ENCODE measurements around the gene IDNK.

DNA sequence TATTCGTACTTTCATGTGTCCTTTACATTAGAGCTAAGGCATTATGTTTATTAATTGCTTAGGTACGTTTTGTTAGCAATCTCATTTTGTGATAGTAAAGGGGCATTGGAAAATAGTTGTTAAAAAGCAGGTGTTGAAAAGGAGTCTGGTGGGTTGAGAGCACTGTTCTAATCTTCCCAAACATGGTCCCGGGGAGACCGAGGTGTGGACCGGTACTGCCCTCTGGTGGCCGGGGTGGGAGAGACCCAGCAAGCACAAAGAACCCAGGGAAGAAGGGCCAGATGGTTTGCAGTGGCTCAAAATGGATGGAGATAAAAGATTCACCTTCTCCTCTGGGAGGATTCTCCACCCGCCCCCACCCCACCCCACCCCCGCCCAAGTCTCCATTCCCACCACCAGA lies 26.1 kb downstream of the IDNK start:
- TF ChIP-seq, protein P1, sequence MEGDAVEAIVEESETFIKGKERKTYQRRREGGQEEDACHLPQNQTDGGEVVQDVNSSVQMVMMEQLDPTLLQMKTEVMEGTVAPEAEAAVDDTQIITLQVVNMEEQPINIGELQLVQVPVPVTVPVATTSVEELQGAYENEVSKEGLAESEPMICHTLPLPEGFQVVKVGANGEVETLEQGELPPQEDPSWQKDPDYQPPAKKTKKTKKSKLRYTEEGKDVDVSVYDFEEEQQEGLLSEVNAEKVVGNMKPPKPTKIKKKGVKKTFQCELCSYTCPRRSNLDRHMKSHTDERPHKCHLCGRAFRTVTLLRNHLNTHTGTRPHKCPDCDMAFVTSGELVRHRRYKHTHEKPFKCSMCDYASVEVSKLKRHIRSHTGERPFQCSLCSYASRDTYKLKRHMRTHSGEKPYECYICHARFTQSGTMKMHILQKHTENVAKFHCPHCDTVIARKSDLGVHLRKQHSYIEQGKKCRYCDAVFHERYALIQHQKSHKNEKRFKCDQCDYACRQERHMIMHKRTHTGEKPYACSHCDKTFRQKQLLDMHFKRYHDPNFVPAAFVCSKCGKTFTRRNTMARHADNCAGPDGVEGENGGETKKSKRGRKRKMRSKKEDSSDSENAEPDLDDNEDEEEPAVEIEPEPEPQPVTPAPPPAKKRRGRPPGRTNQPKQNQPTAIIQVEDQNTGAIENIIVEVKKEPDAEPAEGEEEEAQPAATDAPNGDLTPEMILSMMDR (IDR thresholded peaks at IDR 0.05; ENCODE audit: low read length), result peak; percentile 74
- TF ChIP-seq EZH2 (optimal IDR thresholded peaks at IDR 0.05; ENCODE audit: low read depth, low read length), result no peak
